ENCODE results near the gene ME3. TPM values are rescaled to one million over a fixed set of nuclear protein-coding genes. Genes with fewer than 3 reads are reported as not detected.

The ME3 gene
- total and polyA plus RNA-seq, 12 donors: 13.9 to 128 (median 44.5) TPM

DNA sequence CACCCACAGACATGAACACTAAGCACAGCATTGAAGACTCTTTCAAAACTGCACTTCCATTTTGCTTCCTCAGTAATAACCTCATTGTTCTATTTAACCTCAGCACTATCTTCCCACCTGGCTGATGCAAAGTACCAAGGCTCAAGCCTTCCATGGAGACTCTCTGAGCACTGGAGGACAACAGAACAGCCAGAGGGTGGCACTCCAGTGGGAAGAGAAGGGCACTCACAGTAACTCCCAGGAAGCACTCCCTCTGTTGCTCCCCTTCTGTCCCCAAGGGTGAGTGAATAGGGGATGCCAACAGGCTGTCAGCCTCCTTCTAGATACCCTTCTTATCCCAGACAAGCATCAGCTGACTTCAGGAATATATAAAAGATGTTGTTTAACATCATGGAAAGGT is 3.5 kb downstream of the ME3 start:
- intact Hi-C loops (cut with DNase I): loop anchor here in 1 of 2 donors (10.0 kb wide), 1 partner anchor 54 kb away; no protein-coding TSS in a partner anchor
- Histone ChIP-seq H3K27me3 (no peaks in the 10 kb centered on the region), H3K27ac (no peak overlapping the region), H3K36me3 (replicated peaks in 1 of 2) (no peaks in the 10 kb centered on the region), H3K9me3 (replicated peaks in 1 of 3) (no peaks in the 10 kb centered on the region), H3K4me1 (replicated peaks in 1 of 2) (peaks cover 13 to 28% of the 10 kb centered on the region in 2 donors), H3K4me3 (no peak overlapping the region)
- no peak for DNase-seq
- TF ChIP-seq, protein P1, sequence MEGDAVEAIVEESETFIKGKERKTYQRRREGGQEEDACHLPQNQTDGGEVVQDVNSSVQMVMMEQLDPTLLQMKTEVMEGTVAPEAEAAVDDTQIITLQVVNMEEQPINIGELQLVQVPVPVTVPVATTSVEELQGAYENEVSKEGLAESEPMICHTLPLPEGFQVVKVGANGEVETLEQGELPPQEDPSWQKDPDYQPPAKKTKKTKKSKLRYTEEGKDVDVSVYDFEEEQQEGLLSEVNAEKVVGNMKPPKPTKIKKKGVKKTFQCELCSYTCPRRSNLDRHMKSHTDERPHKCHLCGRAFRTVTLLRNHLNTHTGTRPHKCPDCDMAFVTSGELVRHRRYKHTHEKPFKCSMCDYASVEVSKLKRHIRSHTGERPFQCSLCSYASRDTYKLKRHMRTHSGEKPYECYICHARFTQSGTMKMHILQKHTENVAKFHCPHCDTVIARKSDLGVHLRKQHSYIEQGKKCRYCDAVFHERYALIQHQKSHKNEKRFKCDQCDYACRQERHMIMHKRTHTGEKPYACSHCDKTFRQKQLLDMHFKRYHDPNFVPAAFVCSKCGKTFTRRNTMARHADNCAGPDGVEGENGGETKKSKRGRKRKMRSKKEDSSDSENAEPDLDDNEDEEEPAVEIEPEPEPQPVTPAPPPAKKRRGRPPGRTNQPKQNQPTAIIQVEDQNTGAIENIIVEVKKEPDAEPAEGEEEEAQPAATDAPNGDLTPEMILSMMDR (IDR thresholded peaks at IDR 0.05): no peak
- no peak for TF ChIP-seq POLR2A (IDR thresholded peaks at IDR 0.05)

DNA sequence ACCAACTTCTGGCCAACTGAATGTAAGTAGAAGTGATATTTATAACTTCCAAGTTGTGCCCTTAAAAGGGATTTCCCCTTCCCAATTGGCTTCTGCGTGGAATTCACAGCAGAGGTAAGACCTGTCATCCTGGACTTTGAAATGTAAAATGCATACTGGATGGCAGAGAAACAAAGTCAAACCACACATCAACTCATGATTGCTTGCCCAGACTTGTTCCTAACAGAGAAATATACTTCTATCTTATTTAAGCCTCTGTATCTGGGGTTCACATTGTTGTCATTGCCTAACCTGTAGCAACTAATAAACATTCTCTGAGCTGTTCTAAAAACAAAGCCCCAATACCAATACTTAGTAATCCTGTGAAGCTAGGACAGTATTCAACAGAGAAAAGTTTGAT is 6.2 kb downstream of the ME3 start:
- intact Hi-C loops (cut with DNase I): loop anchor here in 1 of 2 donors (10.0 kb wide), 1 partner anchor 51 kb away; no protein-coding TSS in a partner anchor
- no peaks in the 10 kb centered on the region for H3K36me3 ChIP-seq (replicated peaks in 1 of 2)
- no peak overlapping the region for H3K4me3 ChIP-seq
- no peaks in the 10 kb centered on the region for H3K9me3 ChIP-seq (replicated peaks in 1 of 3)
- WGBS, 4 donors: 82 to 100% (median 92%) methylated on average over 1 of the region's 1 CpG
- peaks cover 5 to 17% of the 10 kb centered on the region in 2 donors for H3K4me1 ChIP-seq (replicated peaks in 1 of 2)
- TF ChIP-seq, protein P1 (IDR thresholded peaks at IDR 0.05): no peak
- no peak for TF ChIP-seq POLR2A (IDR thresholded peaks at IDR 0.05)
- H3K27me3 ChIP-seq: no peaks in the 10 kb centered on the region
- no peak overlapping the region for H3K27ac ChIP-seq
- DNase-seq: no peak

DNA sequence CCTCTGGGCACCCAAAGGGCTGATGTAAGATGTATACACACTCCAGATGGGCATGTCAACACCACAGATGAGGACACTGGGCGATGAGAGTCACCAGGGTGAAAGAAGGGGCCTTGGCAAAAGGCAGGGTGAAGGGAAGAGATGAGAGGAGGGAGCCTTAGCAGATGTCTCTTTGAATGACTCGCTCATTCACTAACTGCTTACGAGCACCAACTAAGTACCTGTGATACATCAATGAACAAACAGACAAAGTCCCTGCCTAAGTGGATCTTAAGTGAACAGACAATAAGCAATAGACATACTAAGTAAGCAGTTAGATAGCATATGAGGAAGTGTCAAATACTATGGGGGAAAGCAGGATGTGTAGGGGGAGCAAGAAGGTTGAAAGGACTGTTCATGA is 7.5 kb downstream of the ME3 start:
- DNase-seq: no peak
- Histone ChIP-seq H3K9me3 (replicated peaks in 1 of 3) (no peaks in the 10 kb centered on the region), H3K27me3 (no peaks in the 10 kb centered on the region), H3K36me3 (replicated peaks in 1 of 2) (no peaks in the 10 kb centered on the region), H3K4me1 (replicated peaks in 1 of 2) (peaks cover 0 to 4% of the 10 kb centered on the region in 2 donors), H3K27ac (no peak overlapping the region), H3K4me3 (no peak overlapping the region)
- intact Hi-C loops (cut with DNase I): loop anchor here in 1 of 2 donors (10.0 kb wide), 1 partner anchor 50 kb away; no protein-coding TSS in a partner anchor
- 91 to 96% (median 93%) methylated on average over 3 of the region's 3 CpGs for WGBS, 4 donors
- TF ChIP-seq, protein P1 (IDR thresholded peaks at IDR 0.05): no peak

DNA sequence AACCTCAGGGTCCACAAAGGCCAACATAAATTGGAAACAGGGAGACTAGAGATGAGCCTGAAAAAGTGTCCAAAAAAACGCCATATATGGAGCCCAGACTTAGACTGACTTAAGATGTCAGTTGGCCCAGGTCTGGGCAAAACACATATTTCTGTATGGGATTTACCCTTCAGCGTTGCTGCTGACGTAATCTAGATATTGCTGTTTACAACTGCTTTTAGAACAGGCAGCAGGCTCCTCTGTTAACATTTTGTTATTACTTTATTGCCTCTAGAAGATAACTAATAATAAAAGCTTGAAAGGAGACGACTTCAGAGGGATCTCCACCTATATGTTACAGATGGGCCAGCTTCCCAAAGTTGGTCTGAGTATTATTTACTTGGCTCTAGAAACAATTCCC is 8.7 kb downstream of the ME3 start:
- WGBS, 4 donors: 83 to 91% (median 85%) methylated on average over 4 of the region's 4 CpGs
- intact Hi-C loops (cut with DNase I): loop anchor here in 1 of 2 donors (10.0 kb wide), 1 partner anchor 49 kb away; no protein-coding TSS in a partner anchor
- no peak for TF ChIP-seq POLR2A (IDR thresholded peaks at IDR 0.05)
- TF ChIP-seq, protein P1 (IDR thresholded peaks at IDR 0.05): no peak
- no peak for DNase-seq
- Histone ChIP-seq H3K4me1 (replicated peaks in 1 of 2) (no peaks in the 10 kb centered on the region), H3K36me3 (replicated peaks in 1 of 2) (no peaks in the 10 kb centered on the region), H3K9me3 (replicated peaks in 1 of 3) (no peaks in the 10 kb centered on the region), H3K4me3 (no peak overlapping the region), H3K27ac (no peak overlapping the region), H3K27me3 (no peaks in the 10 kb centered on the region)
